Karpas-422 (cell line): ENCODE measurements around the gene LHX4. TPM values are rescaled to one million over a fixed set of nuclear protein-coding genes. Genes with fewer than 3 reads are reported as not detected.

Source experiments
- DNase-seq: peaks from one replicate; pipeline ENCODE4 v3.0.0-alpha.2; 2015
- H2AFZ ChIP-seq: fragments of 200-600 bp; sonication (generic); 2 replicates; pipeline ENCODE4 v1.6.1; 2014; ENCODE audit warnings: antibody characterized with exemption, low read length, mixed read lengths
- H3K27ac ChIP-seq: fragments of 200-600 bp; sonication (generic); 2 replicates; pipeline ENCODE4 v1.5.1; 2014; ENCODE audit warnings: mild to moderate bottlenecking, low read length, moderate library complexity
- H3K27me3 ChIP-seq: fragments of 200-600 bp; sonication (generic); 2 replicates; pipeline ENCODE4 v1.6.1; 2014; ENCODE audit warnings: low read length, mixed read lengths
- H3K36me3 ChIP-seq: fragments of 200-600 bp; sonication (generic); 2 replicates; pipeline ENCODE4 v1.6.1; 2014; ENCODE audit warnings: low read length, mixed read lengths; ENCODE audit not compliant: insufficient read depth
- H3K4me1 ChIP-seq: fragments of 200-600 bp; sonication (generic); 2 replicates; pipeline ENCODE4 v1.6.1; 2014; ENCODE audit warnings: mild to moderate bottlenecking, low read length, mixed read lengths
- H3K4me2 ChIP-seq: fragments of 200-600 bp; sonication (generic); 2 replicates; pipeline ENCODE4 v1.6.1; 2014; ENCODE audit warnings: low read length, low read depth, mild to moderate bottlenecking; ENCODE audit not compliant: poor library complexity, severe bottlenecking
- H3K4me3 ChIP-seq: fragments of 200-600 bp; sonication (generic); 2 replicates; pipeline ENCODE4 v1.5.1; 2014; ENCODE audit warnings: mild to moderate bottlenecking, antibody characterized with exemption, low read length, mixed read lengths
- H3K79me2 ChIP-seq: fragments of 200-600 bp; sonication (generic); 2 replicates; pipeline ENCODE4 v1.6.1; 2014; ENCODE audit warnings: mild to moderate bottlenecking, low read length, mixed read lengths
- H3K9ac ChIP-seq: fragments of 200-600 bp; sonication (generic); 2 replicates; pipeline ENCODE4 v1.6.0; 2014; ENCODE audit warnings: low read length
- H3K9me2 ChIP-seq: fragments of 200-600 bp; sonication (generic), shearing (Covaris generic); replicated peaks from 2 replicates; pipeline ENCODE4 v1.6.0; 2014; ENCODE audit warnings: mild to moderate bottlenecking, low read length, moderate library complexity; ENCODE audit not compliant: insufficient read depth
- H3K9me3 ChIP-seq: fragments of 300-700, 200-600 bp; sonication (generic); 2 replicates; pipeline ENCODE4 v1.6.1; 2014; ENCODE audit warnings: low read length, mixed read lengths
- H4K20me1 ChIP-seq: fragments of 200-600 bp; sonication (generic); 2 replicates; pipeline ENCODE4 v1.6.1; 2014; ENCODE audit warnings: mild to moderate bottlenecking, antibody characterized with exemption, low read length, low read depth; ENCODE audit not compliant: insufficient read depth
- total RNA-seq: library from RNA; depleted of rRNA; stranded (reverse); fragments of >200 nt; shearing (Covaris generic); gene quantifications from 2 replicates; pipeline ENCODE4 v1.2.3, GENCODE V29; 2014; ENCODE audit warnings: low replicate concordance

Gene LHX4
- total RNA-seq, 1 experiment from 2014 or later: not detected

DNA sequence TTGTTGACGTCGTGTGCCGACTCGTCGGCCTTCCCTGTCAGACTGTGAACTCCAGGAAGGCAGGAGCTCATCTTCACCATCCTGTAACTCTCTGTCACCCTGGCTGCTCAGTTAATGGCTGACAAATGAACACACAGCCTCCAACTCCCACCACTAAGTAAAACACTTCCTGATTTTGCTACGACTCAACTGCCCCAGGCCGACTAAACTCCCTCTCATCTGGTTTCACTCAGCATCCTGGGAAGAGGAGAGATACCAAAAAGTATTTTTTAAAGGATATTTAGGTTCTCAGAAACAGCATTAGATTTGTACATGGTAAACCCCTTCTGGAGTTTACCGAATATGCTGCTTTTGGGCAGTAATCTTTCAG, 18.2 kb upstream of the LHX4 start:
- H3K4me2 ChIP-seq: no peak overlapping the region

DNA sequence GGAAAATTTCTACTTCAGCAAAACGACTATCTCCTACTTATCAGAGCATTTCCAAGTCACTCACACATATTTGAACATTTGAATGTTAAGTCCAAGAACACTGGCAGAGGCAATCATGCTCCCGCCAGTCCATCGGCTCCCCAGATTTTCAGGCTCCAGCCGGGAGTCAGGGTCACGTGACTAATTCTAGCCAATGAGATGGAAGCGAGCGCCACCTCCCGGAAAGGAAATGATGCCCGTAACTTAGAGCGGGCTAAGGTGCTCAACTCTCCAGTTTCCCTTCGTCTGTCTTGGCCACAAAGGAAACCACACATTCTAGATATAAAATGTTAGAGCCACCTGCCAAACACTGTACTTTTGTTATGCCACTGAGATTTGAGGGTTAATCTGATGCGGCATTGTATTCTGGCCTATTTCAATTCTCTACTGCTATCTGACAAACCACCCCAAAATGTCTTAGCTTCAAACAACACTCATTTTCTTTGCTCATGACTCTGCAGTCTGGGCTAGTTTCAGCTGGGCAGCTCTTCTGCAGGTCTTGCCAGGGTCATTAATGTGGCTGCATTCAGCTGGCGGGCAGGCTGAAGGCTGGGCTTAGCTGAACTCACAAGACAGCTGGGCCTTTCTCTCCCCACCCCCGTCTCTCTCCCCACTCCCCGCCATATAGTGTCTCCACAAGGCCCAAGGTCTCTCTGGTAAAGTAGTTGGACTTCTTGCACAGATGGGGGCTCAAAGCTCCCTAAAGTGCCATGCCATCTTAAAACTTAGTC, 16.5 kb upstream of the LHX4 start:
- no peak overlapping the region for H3K9ac ChIP-seq
- H3K4me2 ChIP-seq: no peak overlapping the region
- H3K4me1 ChIP-seq: no peaks in the 10 kb centered on the region
- no peak overlapping the region for H3K4me3 ChIP-seq
- H3K27me3 ChIP-seq: no peaks in the 10 kb centered on the region
- no peaks in the 10 kb centered on the region for H3K9me3 ChIP-seq
- H3K9me2 ChIP-seq: no peaks in the 10 kb centered on the region
- H3K79me2 ChIP-seq: no peaks in the 10 kb centered on the region
- H2AFZ ChIP-seq: no peak overlapping the region
- H3K27ac ChIP-seq: no peak overlapping the region
- no peaks in the 10 kb centered on the region for H3K36me3 ChIP-seq
- no peaks in the 10 kb centered on the region for H4K20me1 ChIP-seq
- no peak for DNase-seq

More for the DNA sequence above, 18.2 kb upstream of the LHX4 start:
- Histone ChIP-seq H2AFZ (no peak overlapping the region), H3K4me1 (no peaks in the 10 kb centered on the region), H3K9ac (no peak overlapping the region), H3K27ac (no peak overlapping the region), H3K9me2 (no peaks in the 10 kb centered on the region), H3K4me3 (no peak overlapping the region), H3K9me3 (no peaks in the 10 kb centered on the region), H4K20me1 (no peaks in the 10 kb centered on the region), H3K79me2 (no peaks in the 10 kb centered on the region), H3K27me3 (no peaks in the 10 kb centered on the region), H3K36me3 (no peaks in the 10 kb centered on the region)
- DNase-seq: no peak

DNA sequence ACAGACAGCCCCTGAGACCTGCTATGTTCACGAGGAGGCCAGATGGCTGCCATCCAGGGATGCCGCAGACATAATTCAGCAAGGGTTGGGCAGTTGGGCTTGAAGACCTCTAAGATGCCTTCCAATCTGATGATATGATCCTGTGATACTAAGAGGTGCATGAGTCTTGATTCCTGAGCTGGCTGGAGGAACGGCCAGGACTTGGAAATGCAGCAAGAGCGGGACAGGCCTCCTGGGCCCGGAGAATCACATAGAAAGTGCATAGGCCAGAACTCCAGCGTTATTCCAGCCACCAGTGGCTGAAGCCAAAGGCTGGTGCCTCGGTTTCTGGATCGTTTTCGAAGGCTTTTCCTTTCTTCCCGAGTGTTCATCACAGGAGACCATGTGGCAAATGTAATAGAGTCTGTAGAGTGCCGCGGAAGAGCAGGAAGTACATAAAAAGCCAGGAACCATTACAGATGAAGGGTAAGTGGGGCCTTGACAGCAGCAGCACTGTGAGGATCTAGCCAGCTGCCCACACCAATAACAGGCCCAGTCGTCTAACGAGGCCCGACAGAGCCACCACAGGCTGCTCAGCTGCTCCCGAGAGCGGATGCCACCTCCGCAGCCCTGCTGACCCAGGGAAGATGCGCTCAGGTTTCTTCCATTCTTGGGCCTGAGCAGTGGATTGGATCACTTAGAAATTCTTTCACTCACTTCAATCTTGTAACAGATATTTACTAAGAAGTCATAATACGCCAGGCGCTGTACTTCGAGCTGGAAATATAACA, 14.0 kb upstream of the LHX4 start:
- H4K20me1 ChIP-seq: no peaks in the 10 kb centered on the region
- no peaks in the 10 kb centered on the region for H3K79me2 ChIP-seq
- no peak for DNase-seq
- no peaks in the 10 kb centered on the region for H3K9me3 ChIP-seq
- H3K4me3 ChIP-seq: no peak overlapping the region
- H3K36me3 ChIP-seq: no peaks in the 10 kb centered on the region
- no peaks in the 10 kb centered on the region for H3K4me1 ChIP-seq
- no peaks in the 10 kb centered on the region for H3K27me3 ChIP-seq
- H3K9ac ChIP-seq: no peak overlapping the region
- H3K27ac ChIP-seq: no peak overlapping the region
- H3K9me2 ChIP-seq: no peaks in the 10 kb centered on the region
- H3K4me2 ChIP-seq: no peak overlapping the region
- H2AFZ ChIP-seq: no peak overlapping the region

DNA sequence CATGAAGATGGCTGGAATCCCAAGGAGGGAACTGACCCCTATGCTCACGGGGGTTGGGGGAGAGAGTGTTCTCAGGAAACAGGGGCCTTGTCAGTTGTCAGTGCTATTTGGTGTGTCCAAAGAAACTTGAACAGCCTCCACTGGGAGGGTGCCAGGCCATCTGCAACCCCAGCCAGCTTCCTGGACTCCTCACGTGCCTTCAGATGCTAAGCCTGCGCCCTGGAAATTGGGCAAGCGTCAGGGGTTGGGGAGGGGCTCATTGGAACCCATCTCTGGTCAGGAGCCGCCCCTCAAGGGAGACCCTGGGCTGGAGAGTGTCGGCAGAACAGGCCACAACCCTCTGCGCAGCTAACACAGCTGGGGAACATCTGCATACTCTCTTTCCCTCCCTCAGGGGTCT, 13.1 kb upstream of the LHX4 start:
- no peak for DNase-seq
- Histone ChIP-seq H3K36me3 (no peaks in the 10 kb centered on the region), H3K9me3 (no peaks in the 10 kb centered on the region), H3K9me2 (no peaks in the 10 kb centered on the region), H3K4me2 (no peak overlapping the region), H3K4me3 (no peak overlapping the region), H3K4me1 (no peaks in the 10 kb centered on the region), H3K9ac (no peak overlapping the region), H3K27ac (no peak overlapping the region), H3K79me2 (no peaks in the 10 kb centered on the region), H3K27me3 (no peaks in the 10 kb centered on the region), H2AFZ (no peak overlapping the region), H4K20me1 (no peaks in the 10 kb centered on the region)

DNA sequence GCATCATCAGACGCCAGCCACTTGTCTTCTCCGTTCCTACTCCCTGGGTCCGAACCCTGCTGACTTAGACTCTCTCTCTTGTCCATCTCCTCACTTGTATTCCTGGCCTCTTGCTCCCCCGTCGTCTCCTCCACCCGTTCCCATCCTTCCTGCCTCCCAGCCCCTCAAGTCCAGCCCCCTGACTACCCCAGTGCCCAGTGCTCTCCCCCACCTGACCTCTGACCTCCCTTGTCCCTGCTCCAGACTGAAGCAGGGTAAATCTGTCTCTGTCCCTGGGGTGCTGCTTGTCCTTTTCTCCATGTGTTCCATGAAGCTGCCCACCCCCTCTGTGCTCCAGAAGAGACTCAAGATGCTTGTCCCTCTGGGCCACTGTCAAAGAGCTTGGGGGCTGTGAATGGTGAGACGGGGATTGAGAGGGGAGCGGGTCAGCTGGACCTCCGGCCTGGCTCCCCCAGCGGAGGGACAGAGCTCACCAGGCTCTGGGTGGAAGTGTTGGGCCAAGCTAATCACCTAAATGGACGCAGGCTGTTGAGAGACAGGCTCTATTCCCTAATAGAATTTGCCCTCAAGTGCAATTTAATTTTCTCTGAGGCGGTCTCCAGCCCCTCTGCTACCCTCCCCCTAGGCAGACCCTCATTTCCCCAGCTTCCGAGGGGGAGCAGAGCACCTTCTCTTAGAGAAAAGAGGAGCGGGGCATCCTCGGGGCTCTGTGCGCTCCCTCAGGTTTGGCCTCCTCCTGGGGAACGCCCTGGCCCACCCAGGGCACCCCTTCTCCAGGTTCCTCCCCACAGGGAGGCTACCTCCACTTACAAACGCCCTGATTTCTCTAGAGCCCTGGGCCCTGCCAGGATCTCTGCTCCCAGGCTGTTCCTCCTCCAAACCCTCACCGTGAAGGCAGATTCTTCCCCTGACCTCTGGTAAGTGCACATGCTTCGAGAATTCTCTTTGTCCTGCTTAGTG, 11.0 kb upstream of the LHX4 start:
- no peaks in the 10 kb centered on the region for H4K20me1 ChIP-seq
- no peaks in the 10 kb centered on the region for H3K4me1 ChIP-seq
- no peak overlapping the region for H3K4me2 ChIP-seq
- no peaks in the 10 kb centered on the region for H3K9me2 ChIP-seq
- H3K79me2 ChIP-seq: no peaks in the 10 kb centered on the region
- H3K27ac ChIP-seq: no peak overlapping the region
- H3K9me3 ChIP-seq: no peaks in the 10 kb centered on the region
- H3K36me3 ChIP-seq: no peaks in the 10 kb centered on the region
- H3K9ac ChIP-seq: no peak overlapping the region
- no peak overlapping the region for H3K4me3 ChIP-seq
- DNase-seq: no peak
- H2AFZ ChIP-seq: no peak overlapping the region
- H3K27me3 ChIP-seq: no peaks in the 10 kb centered on the region

DNA sequence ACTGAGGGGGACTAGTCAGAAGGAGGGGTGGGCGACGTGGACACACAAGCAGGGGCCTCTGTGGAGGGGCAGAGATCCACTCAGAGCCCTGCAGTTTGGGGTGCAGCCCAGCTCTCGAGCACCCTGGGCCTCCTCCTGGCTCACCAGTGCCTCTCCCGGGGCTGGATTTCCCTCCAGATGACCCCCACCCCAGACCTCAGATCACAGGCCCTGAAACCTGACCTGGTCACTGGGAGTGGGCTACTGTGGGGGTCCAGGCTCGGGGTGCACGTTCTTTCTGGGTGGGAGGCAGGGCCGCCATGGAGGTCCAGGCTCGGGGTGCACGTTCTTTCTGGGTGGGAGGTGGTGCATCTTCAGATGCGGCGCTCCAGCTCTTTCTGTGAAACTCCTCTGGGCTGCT, 10.3 kb upstream of the LHX4 start:
- Histone ChIP-seq H4K20me1 (no peaks in the 10 kb centered on the region), H3K4me2 (no peak overlapping the region), H3K9ac (no peak overlapping the region), H3K79me2 (no peaks in the 10 kb centered on the region), H3K27me3 (no peaks in the 10 kb centered on the region), H3K9me3 (no peaks in the 10 kb centered on the region), H2AFZ (no peak overlapping the region), H3K36me3 (no peaks in the 10 kb centered on the region), H3K9me2 (no peaks in the 10 kb centered on the region), H3K4me3 (no peak overlapping the region), H3K4me1 (no peaks in the 10 kb centered on the region), H3K27ac (no peak overlapping the region)
- no peak for DNase-seq

DNA sequence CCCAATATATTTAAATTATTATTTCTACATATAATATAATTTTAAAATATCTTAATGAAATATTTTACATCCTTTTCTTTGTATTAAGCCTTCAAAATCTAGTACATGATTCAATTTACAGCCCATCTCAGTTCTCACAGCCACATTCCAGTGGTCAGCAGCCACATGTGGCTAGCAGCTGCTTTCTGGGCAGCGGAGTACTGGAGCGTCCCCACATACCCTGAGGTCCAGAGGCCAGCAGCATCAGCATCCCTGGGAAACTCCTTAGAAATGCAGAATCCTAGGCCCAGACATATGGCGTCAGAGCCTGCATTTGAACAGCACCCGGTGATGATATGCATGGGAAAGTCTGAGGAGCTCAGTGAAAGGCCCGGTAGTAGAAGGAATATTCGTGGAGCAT, 8.6 kb upstream of the LHX4 start:
- Histone ChIP-seq H3K79me2 (no peaks in the 10 kb centered on the region), H3K36me3 (no peaks in the 10 kb centered on the region), H3K27ac (no peak overlapping the region), H2AFZ (no peak overlapping the region), H3K4me2 (no peak overlapping the region), H3K4me1 (no peaks in the 10 kb centered on the region), H3K9me2 (no peaks in the 10 kb centered on the region), H3K27me3 (no peaks in the 10 kb centered on the region), H3K9me3 (no peaks in the 10 kb centered on the region), H3K4me3 (no peak overlapping the region), H4K20me1 (no peaks in the 10 kb centered on the region), H3K9ac (no peak overlapping the region)
- DNase-seq: no peak

DNA sequence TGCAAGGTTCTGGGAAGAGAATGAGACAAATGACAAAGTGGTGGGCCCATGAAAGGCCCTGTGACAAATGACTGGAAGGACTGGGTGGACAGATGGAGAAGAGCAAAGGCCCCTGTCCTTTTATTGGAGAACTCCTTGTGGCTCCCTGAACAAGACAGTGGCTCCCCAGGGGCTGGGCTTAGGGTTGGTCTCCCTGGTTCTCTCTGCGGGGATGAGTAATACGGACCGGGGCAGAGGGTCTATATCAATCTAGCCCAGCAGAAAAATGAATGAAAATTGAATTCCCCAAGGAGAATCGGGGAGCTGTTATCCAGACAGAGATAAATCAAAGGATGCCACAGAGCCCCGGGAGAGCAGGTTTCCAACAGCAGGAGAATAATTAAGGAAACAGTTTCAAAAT, 5.2 kb upstream of the LHX4 start:
- Histone ChIP-seq H3K27me3 (no peaks in the 10 kb centered on the region), H3K9ac (no peak overlapping the region), H3K27ac (no peak overlapping the region), H3K4me1 (peaks cover 12% of the 10 kb centered on the region), H3K4me2 (no peak overlapping the region), H4K20me1 (no peaks in the 10 kb centered on the region), H3K9me3 (no peaks in the 10 kb centered on the region), H3K4me3 (no peak overlapping the region), H3K36me3 (no peaks in the 10 kb centered on the region), H3K9me2 (no peaks in the 10 kb centered on the region), H3K79me2 (no peaks in the 10 kb centered on the region), H2AFZ (no peak overlapping the region)
- no peak for DNase-seq
